Stomach (tissue), 9 donors: ENCODE results near the gene MINK1. TPM values are rescaled to one million over a fixed set of nuclear protein-coding genes. Genes with fewer than 3 reads are reported as not detected.

ENCODE experiments used
- DNase-seq, 2 donors: peaks; one replicate each; pipeline versions ENCODE4 v3.0.0 to v3.0.0-alpha.2; 2013 to 2019
- H3K27ac ChIP-seq, 5 donors: fragments of 200-600 bp in 4 of 5; sonication (generic) in 4 of 5; one replicate each; pipeline ENCODE4 v1.5.1; 2013 to 2019; ENCODE audit warnings: mild to moderate bottlenecking in 1 of 5, moderate library complexity in 1 of 5
- H3K27me3 ChIP-seq, 3 donors: fragments of 200-600 bp; sonication (generic); one replicate each; pipeline ENCODE4 v1.5.1; 2017 to 2019; ENCODE audit warnings: mixed run types in 1 of 3
- H3K36me3 ChIP-seq, 4 donors: fragments of 200-600 bp; sonication (generic); 1 replicate in 3 of 4; 2 replicates in 1 of 4; pipeline ENCODE4 v1.5.1; 2016 to 2019
- H3K4me1 ChIP-seq, 4 donors: fragments of 200-600 bp; sonication (generic); one replicate each; pipeline ENCODE4 v1.5.1; 2016 to 2019
- H3K4me3 ChIP-seq, 4 donors: fragments of 200-600 bp; sonication (generic) in 3 of 4; one replicate each; pipeline ENCODE4 v1.5.1; 2016 to 2019; ENCODE audit warnings: mild to moderate bottlenecking in 1 of 4
- H3K9me3 ChIP-seq, 4 donors: fragments of 200-600 bp; sonication (generic); one replicate each; pipeline ENCODE4 v1.5.1; 2016 to 2019
- CTCF ChIP-seq, 7 experiments: fragments of 450-650 bp in 4 of 7; fragments of 200-600 bp in 3 of 7; sonication (generic) in 3 of 7; IDR thresholded peaks; one replicate each; pipeline ENCODE4 v1.5.1; 2016 to 2019; ENCODE audit warnings: antibody characterized with exemption in 7 of 7, control low read depth in 2 of 7, mild to moderate bottlenecking in 1 of 7
- EP300 ChIP-seq: sonication (generic); formaldehyde crosslinking; IDR thresholded peaks from one replicate; pipeline ENCODE4 v1.6.1; 2017; ENCODE audit warnings: antibody characterized with exemption
- POLR2A ChIP-seq, 4 donors: fragments of 450-650 bp; IDR thresholded peaks; one replicate each; pipeline ENCODE4 v1.6.1; 2016; ENCODE audit warnings: antibody characterized with exemption in 4 of 4, control low read depth in 2 of 4, mild to moderate bottlenecking in 1 of 4, moderate library complexity in 1 of 4
- POLR2AphosphoS5 ChIP-seq, 3 donors: sonication (generic); formaldehyde crosslinking; IDR thresholded peaks; one replicate each; pipeline ENCODE4 v1.6.1; 2016; ENCODE audit warnings: antibody characterized with exemption in 3 of 3
- WGBS, 5 donors: extraction: QIAGEN DNeasy Blood & Tissue Kit in 3 of 5; methylation state at CpG; one replicate each; pipeline versions ENCODE4 v1.1.5 to v1.1.7; 2013 to 2018; 5-methylcytosine and 5-hydroxymethylcytosine counted together
- intact Hi-C: fragments of 100-400 bp; cut with DNase I; formaldehyde crosslinking; loops from one replicate; pipeline ENCODE4 v1.15.1; 2023; ENCODE audit warnings: low total_unique reads
- polyA plus RNA-seq, 3 donors: library from polyadenylated mRNA; stranded (reverse); fragments of 200-250 nt; gene quantifications; one replicate each; pipeline ENCODE4 v1.2.3, GENCODE V29; 2013
- total RNA-seq, 5 donors: library from RNA; depleted of rRNA; stranded (reverse); fragments of >200 nt; gene quantifications; one replicate each; pipeline versions ENCODE4 v1.1.0 to v1.2.3, GENCODE V29; 2014 to 2016
- donor health status: healthy with polysubstance abuse.
- donor health status: Bipolar disorder and iron deficiency.
- donor health status: healthy.

MINK1 gene
- total and polyA plus RNA-seq, 8 donors: 24.6 to 230 (median 49.4) TPM

GRCh38 chr17:4812690-4813089, 20.4 kb upstream of the MINK1 start:
- Histone ChIP-seq H3K4me1 (peaks cover 9 to 13% (median 11%) of the 10 kb centered on the region in 4 donors), H3K4me3 (no peak overlapping the region), H3K27me3 (no peaks in the 10 kb centered on the region), H3K36me3 (peaks cover 16 to 63% (median 53%) of the 10 kb centered on the region in 4 donors), H3K9me3 (no peaks in the 10 kb centered on the region), H3K27ac (no peak overlapping the region)
- TF ChIP-seq POLR2A (IDR thresholded peaks at IDR 0.05) (no peak), POLR2AphosphoS5 (IDR thresholded peaks at IDR 0.05) (no peak), CTCF (IDR thresholded peaks at IDR 0.05) (no peak), EP300 (no peak)
- DNase-seq: no peak
- intact Hi-C loops: loop anchor here (10.0 kb wide), 1 partner anchor 62 kb away; no protein-coding TSS in a partner anchor
- WGBS, 5 donors: 86 to 91% (median 90%) methylated on average over 7 of the region's 7 CpGs

- no peak overlapping the region for H3K27ac ChIP-seq
- H3K4me1 ChIP-seq: no peaks in the 10 kb centered on the region
- H3K4me3 ChIP-seq: no peak overlapping the region
- no peaks in the 10 kb centered on the region for H3K9me3 ChIP-seq
- 82 to 93% (median 89%) methylated on average over 7 of the region's 7 CpGs for WGBS, 5 donors
- no peak for DNase-seq
- intact Hi-C loops: loop anchor here (10.0 kb wide), 1 partner anchor 60 kb away; no protein-coding TSS in a partner anchor
- peaks cover 16 to 75% (median 65%) of the 10 kb centered on the region in 4 donors for H3K36me3 ChIP-seq
- TF ChIP-seq EP300 (no peak), CTCF (IDR thresholded peaks at IDR 0.05) (peak in 1 of 7 experiments; percentile 15)
- H3K27me3 ChIP-seq: no peaks in the 10 kb centered on the region
Measured at GRCh38 chr17:4815043-4815675, 18.0 kb upstream of the MINK1 start.

- Histone ChIP-seq H3K4me1 (no peaks in the 10 kb centered on the region), H3K36me3 (peaks cover 16 to 76% (median 65%) of the 10 kb centered on the region in 4 donors), H3K27ac (no peak overlapping the region), H3K4me3 (no peak overlapping the region), H3K9me3 (no peaks in the 10 kb centered on the region), H3K27me3 (no peaks in the 10 kb centered on the region)
- intact Hi-C loops: loop anchor here (10.0 kb wide), 1 partner anchor 58 kb away; no protein-coding TSS in a partner anchor
- 92 to 96% (median 94%) methylated on average over 7 to 13 of the region's 13 CpGs for WGBS, 5 donors
- no peak for DNase-seq
- TF ChIP-seq POLR2A (IDR thresholded peaks at IDR 0.05) (no peak), EP300 (no peak), POLR2AphosphoS5 (IDR thresholded peaks at IDR 0.05) (no peak), CTCF (IDR thresholded peaks at IDR 0.05) (no peak)
Measured at GRCh38 chr17:4816826-4817225, 16.3 kb upstream of the MINK1 start.

GRCh38 chr17:4818276-4818675, 14.9 kb upstream of the MINK1 start:
- TF ChIP-seq POLR2A (IDR thresholded peaks at IDR 0.05) (no peak), CTCF (IDR thresholded peaks at IDR 0.05) (no peak), EP300 (no peak)
- Histone ChIP-seq H3K27ac (no peak overlapping the region), H3K4me3 (no peak overlapping the region), H3K9me3 (no peaks in the 10 kb centered on the region), H3K36me3 (peaks cover 20 to 90% (median 78%) of the 10 kb centered on the region in 4 donors), H3K27me3 (no peaks in the 10 kb centered on the region), H3K4me1 (peaks cover 0 to 4% (median 2%) of the 10 kb centered on the region in 4 donors)
- 74 to 81% (median 77%) methylated on average over 12 of the region's 12 CpGs for WGBS, 5 donors
- intact Hi-C loops: loop anchor here (10.0 kb wide), 1 partner anchor 57 kb away; no protein-coding TSS in a partner anchor
- DNase-seq: no peak
